Karpas-422 (cell line): ENCODE data around the gene GPR42. TPM values are rescaled to one million over a fixed set of nuclear protein-coding genes. Genes with fewer than 3 reads are reported as not detected.

Experiments used
- DNase-seq: peaks from one replicate; pipeline ENCODE4 v3.0.0-alpha.2; 2015
- H2AFZ ChIP-seq: fragments of 200-600 bp; sonication (generic); 2 replicates; pipeline ENCODE4 v1.6.1; 2014; ENCODE audit warnings: antibody characterized with exemption, low read length, mixed read lengths
- H3K27ac ChIP-seq: fragments of 200-600 bp; sonication (generic); 2 replicates; pipeline ENCODE4 v1.5.1; 2014; ENCODE audit warnings: mild to moderate bottlenecking, low read length, moderate library complexity
- H3K27me3 ChIP-seq: fragments of 200-600 bp; sonication (generic); 2 replicates; pipeline ENCODE4 v1.6.1; 2014; ENCODE audit warnings: low read length, mixed read lengths
- H3K36me3 ChIP-seq: fragments of 200-600 bp; sonication (generic); 2 replicates; pipeline ENCODE4 v1.6.1; 2014; ENCODE audit warnings: low read length, mixed read lengths; ENCODE audit not compliant: insufficient read depth
- H3K4me1 ChIP-seq: fragments of 200-600 bp; sonication (generic); 2 replicates; pipeline ENCODE4 v1.6.1; 2014; ENCODE audit warnings: mild to moderate bottlenecking, low read length, mixed read lengths
- H3K4me2 ChIP-seq: fragments of 200-600 bp; sonication (generic); 2 replicates; pipeline ENCODE4 v1.6.1; 2014; ENCODE audit warnings: low read length, low read depth, mild to moderate bottlenecking; ENCODE audit not compliant: poor library complexity, severe bottlenecking
- H3K4me3 ChIP-seq: fragments of 200-600 bp; sonication (generic); 2 replicates; pipeline ENCODE4 v1.5.1; 2014; ENCODE audit warnings: mild to moderate bottlenecking, antibody characterized with exemption, low read length, mixed read lengths
- H3K79me2 ChIP-seq: fragments of 200-600 bp; sonication (generic); 2 replicates; pipeline ENCODE4 v1.6.1; 2014; ENCODE audit warnings: mild to moderate bottlenecking, low read length, mixed read lengths
- H3K9ac ChIP-seq: fragments of 200-600 bp; sonication (generic); 2 replicates; pipeline ENCODE4 v1.6.0; 2014; ENCODE audit warnings: low read length
- H3K9me2 ChIP-seq: fragments of 200-600 bp; sonication (generic), shearing (Covaris generic); replicated peaks from 2 replicates; pipeline ENCODE4 v1.6.0; 2014; ENCODE audit warnings: mild to moderate bottlenecking, low read length, moderate library complexity; ENCODE audit not compliant: insufficient read depth
- H3K9me3 ChIP-seq: fragments of 300-700, 200-600 bp; sonication (generic); 2 replicates; pipeline ENCODE4 v1.6.1; 2014; ENCODE audit warnings: low read length, mixed read lengths
- H4K20me1 ChIP-seq: fragments of 200-600 bp; sonication (generic); 2 replicates; pipeline ENCODE4 v1.6.1; 2014; ENCODE audit warnings: mild to moderate bottlenecking, antibody characterized with exemption, low read length, low read depth; ENCODE audit not compliant: insufficient read depth
- total RNA-seq: library from RNA; depleted of rRNA; stranded (reverse); fragments of >200 nt; shearing (Covaris generic); gene quantifications from 2 replicates; pipeline ENCODE4 v1.2.3, GENCODE V29; 2014; ENCODE audit warnings: low replicate concordance

GPR42 gene
- total RNA-seq, 1 experiment from 2014 or later = not detected

- H3K4me2 ChIP-seq = no peak overlapping the region
- H3K27ac ChIP-seq = no peak overlapping the region
- DNase-seq = no peak
- H4K20me1 ChIP-seq = no peaks in the 10 kb centered on the region
- no peaks in the 10 kb centered on the region for H3K27me3 ChIP-seq
- no peaks in the 10 kb centered on the region for H3K9me2 ChIP-seq
- H3K79me2 ChIP-seq = no peaks in the 10 kb centered on the region
- no peaks in the 10 kb centered on the region; the same call in 1 of the 2 replicates for H3K9me3 ChIP-seq
- no peak overlapping the region for H3K4me3 ChIP-seq
- no peak overlapping the region for H2AFZ ChIP-seq
- no peak overlapping the region for H3K9ac ChIP-seq
- H3K4me1 ChIP-seq = peaks cover 2% of the 10 kb centered on the region
- H3K36me3 ChIP-seq = no peaks in the 10 kb centered on the region
Observed at GRCh38 chr19:35388277-35389054, 17.6 kb downstream of the GPR42 start.

DNA sequence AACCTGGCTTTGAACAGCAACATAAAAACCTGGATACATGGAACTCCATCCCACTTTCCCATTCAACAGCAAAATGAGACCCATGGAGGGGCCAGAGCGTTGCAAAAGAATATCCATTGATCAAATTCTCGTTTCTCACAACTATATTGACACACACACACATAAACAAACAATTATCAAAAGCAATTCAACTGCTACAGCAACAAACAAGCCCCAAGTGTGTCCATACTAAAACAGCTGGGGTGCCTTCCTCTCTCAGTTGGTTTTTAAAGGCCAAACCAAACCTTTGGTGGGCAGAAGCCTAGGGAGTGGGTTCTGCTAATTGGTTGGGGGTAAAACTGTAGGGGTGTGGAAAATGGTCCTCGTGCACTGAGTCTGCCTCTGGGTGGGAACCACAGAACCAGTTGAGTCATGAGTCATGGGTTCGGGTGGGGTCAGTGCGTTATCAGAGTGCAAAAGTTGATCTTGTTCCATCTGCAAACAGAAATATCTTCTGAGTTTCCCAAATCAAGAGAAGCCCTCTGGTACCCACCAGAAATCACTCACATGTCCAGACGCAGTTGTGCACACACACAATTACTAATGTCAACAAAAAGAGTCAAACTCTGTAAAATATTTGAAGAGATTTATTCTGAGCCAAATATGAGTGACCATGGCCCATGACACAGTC lies 18.5 kb downstream of the GPR42 start:
- Histone ChIP-seq H4K20me1 (no peaks in the 10 kb centered on the region), H2AFZ (no peak overlapping the region), H3K9ac (no peak overlapping the region), H3K9me3 (no peaks in the 10 kb centered on the region; the same call in 1 of the 2 replicates), H3K4me2 (no peak overlapping the region), H3K4me1 (peaks cover 7% of the 10 kb centered on the region), H3K27ac (no peak overlapping the region), H3K9me2 (no peaks in the 10 kb centered on the region), H3K4me3 (no peak overlapping the region), H3K27me3 (no peaks in the 10 kb centered on the region), H3K79me2 (no peaks in the 10 kb centered on the region), H3K36me3 (no peaks in the 10 kb centered on the region)
- DNase-seq = no peak

- Histone ChIP-seq H3K4me2 (no peak overlapping the region), H3K36me3 (no peaks in the 10 kb centered on the region), H3K9me3 (no peaks in the 10 kb centered on the region), H3K4me1 (peaks cover 7% of the 10 kb centered on the region), H3K27me3 (no peaks in the 10 kb centered on the region), H2AFZ (no peak overlapping the region), H3K4me3 (no peak overlapping the region), H3K27ac (no peak overlapping the region), H4K20me1 (no peaks in the 10 kb centered on the region), H3K79me2 (no peaks in the 10 kb centered on the region), H3K9me2 (no peaks in the 10 kb centered on the region), H3K9ac (no peak overlapping the region)
- no peak for DNase-seq
Observed at GRCh38 chr19:35392742-35393715, 22.2 kb downstream of the GPR42 start.

DNA sequence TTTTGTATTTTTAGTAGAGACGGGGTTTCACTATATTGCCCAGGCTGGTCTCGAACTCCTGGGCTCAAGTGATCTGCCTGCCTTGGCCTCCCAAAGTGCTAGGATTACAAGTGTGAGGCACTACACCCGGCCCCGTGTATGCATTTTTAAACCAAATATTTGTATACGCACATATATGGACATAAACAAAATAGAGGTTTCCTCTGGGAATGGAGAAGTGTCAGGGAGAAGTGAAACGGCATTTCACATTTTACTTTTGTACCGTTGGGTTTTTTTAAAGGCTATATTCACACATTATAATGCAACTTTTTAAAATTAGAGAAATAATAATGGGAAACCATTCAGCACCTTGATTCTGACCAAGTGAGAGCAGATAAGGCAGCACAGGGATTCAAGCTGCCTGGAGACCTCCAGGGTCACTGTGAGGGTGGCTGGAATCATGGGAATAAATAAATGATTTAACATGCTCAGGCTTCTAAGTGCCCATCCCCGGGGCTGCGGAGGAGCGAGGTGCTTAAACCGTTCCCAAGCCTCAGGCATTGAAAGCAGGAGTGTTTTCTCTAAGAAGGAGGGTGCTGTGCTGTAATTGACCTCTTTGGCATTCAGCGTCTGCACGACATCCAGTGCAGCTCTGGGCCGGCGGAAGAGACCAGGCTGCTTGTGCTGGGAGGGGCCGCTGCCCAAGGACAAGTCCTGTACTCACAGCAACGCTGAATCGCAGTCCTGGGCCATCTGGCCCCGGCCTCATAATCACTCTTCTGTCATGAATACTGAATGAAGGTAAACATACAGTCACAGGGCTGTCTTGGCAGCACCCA lies 24.7 kb downstream of the GPR42 start:
- H3K9me3 ChIP-seq = no peaks in the 10 kb centered on the region
- H3K79me2 ChIP-seq = no peaks in the 10 kb centered on the region
- H3K9me2 ChIP-seq = no peaks in the 10 kb centered on the region
- no peak overlapping the region for H3K9ac ChIP-seq
- peaks cover 7% of the 10 kb centered on the region for H3K4me1 ChIP-seq
- H4K20me1 ChIP-seq = no peaks in the 10 kb centered on the region
- no peaks in the 10 kb centered on the region for H3K27me3 ChIP-seq
- no peak overlapping the region for H3K4me3 ChIP-seq
- no peaks in the 10 kb centered on the region for H3K36me3 ChIP-seq
- H3K27ac ChIP-seq = no peak overlapping the region
- H2AFZ ChIP-seq = no peak overlapping the region
- no peak for DNase-seq
- no peak overlapping the region for H3K4me2 ChIP-seq

- no peak overlapping the region for H3K4me2 ChIP-seq
- no peaks in the 10 kb centered on the region for H3K27me3 ChIP-seq
- no peaks in the 10 kb centered on the region for H4K20me1 ChIP-seq
- DNase-seq = no peak
- H2AFZ ChIP-seq = no peak overlapping the region
- H3K27ac ChIP-seq = no peak overlapping the region
- H3K36me3 ChIP-seq = no peaks in the 10 kb centered on the region
- H3K4me1 ChIP-seq = peaks cover 7% of the 10 kb centered on the region
- H3K9me3 ChIP-seq = no peaks in the 10 kb centered on the region
- no peak overlapping the region for H3K9ac ChIP-seq
- H3K4me3 ChIP-seq = no peak overlapping the region
- H3K79me2 ChIP-seq = no peaks in the 10 kb centered on the region
- H3K9me2 ChIP-seq = no peaks in the 10 kb centered on the region
Observed at GRCh38 chr19:35396240-35396885, 25.5 kb downstream of the GPR42 start.

DNA sequence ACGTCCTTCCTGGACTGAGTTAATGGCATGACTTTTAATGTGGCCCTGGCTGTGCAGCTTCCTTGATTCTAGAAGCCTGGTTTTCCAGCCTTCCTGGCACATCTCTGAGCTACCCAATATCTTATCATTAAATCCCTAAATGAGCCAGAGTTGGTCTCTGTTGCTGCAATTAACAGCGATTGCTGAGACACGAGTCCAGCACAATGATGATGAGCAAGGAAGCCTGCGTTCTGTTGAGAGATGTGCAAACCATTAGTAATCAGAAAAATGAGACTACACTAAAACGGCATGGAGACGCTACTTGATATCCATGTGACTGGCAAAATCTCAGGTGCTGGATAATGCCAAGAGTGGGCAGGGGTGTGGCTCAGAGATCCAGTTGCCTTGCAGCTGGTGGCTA lies 26.2 kb downstream of the GPR42 start:
- Histone ChIP-seq H3K9me2 (no peaks in the 10 kb centered on the region), H3K4me3 (no peak overlapping the region), H2AFZ (no peak overlapping the region), H3K9me3 (no peaks in the 10 kb centered on the region), H3K27ac (no peak overlapping the region), H3K4me2 (no peak overlapping the region), H3K79me2 (no peaks in the 10 kb centered on the region), H3K9ac (no peak overlapping the region), H3K27me3 (no peaks in the 10 kb centered on the region), H4K20me1 (no peaks in the 10 kb centered on the region), H3K36me3 (no peaks in the 10 kb centered on the region), H3K4me1 (peaks cover 11% of the 10 kb centered on the region)
- no peak for DNase-seq

DNA sequence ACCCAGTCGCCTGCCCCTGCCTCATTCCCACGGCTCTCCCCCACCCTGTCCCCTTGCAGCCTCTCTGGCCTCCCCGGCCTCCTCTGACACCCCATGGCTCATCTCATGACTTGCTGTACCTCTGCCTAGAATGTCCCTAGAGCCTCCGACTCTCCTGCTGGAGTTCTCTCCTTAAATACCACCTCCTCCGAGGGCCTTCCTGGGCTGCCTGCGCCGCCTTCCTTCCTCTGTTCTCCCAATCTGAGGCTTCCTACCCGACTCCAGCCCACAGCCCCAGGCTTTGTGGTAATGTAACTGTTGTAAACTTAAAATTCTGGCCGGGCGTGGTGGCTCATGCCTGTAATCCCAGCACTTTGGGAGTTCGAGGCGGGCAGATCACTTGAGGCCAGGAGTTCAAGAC lies 27.7 kb downstream of the GPR42 start:
- Histone ChIP-seq H3K9me3 (no peaks in the 10 kb centered on the region), H3K27ac (no peak overlapping the region), H2AFZ (no peak overlapping the region), H3K79me2 (no peaks in the 10 kb centered on the region), H3K9ac (no peak overlapping the region), H3K9me2 (no peaks in the 10 kb centered on the region), H3K4me1 (peaks cover 8% of the 10 kb centered on the region), H3K4me3 (no peak overlapping the region), H3K4me2 (no peak overlapping the region), H4K20me1 (no peaks in the 10 kb centered on the region), H3K27me3 (no peaks in the 10 kb centered on the region), H3K36me3 (no peaks in the 10 kb centered on the region)
- DNase-seq = no peak
